Skeletal muscle satellite cell (primary cell): ENCODE measurements around the gene SERPING1. TPM values are rescaled to one million over a fixed set of nuclear protein-coding genes. Genes with fewer than 3 reads are reported as not detected.

Experiments used
- H3K27me3 ChIP-seq: 2 replicates; pipeline ENCODE4 v1.7.0; 2013; ENCODE audit warnings: low read length; ENCODE audit not compliant: control insufficient read depth, insufficient read depth
- H3K36me3 ChIP-seq: 2 replicates; pipeline ENCODE4 v1.7.0; 2013; ENCODE audit warnings: mild to moderate bottlenecking, control low read depth, low read length; ENCODE audit not compliant: insufficient read depth
- H3K4me1 ChIP-seq: 2 replicates; pipeline ENCODE4 v1.7.0; 2013; ENCODE audit warnings: low read length; ENCODE audit not compliant: control insufficient read depth, insufficient read depth
- H3K4me2 ChIP-seq: 2 replicates; pipeline ENCODE4 v1.7.0; 2013; ENCODE audit warnings: mild to moderate bottlenecking, low read length
- H3K4me3 ChIP-seq: 2 replicates; pipeline ENCODE4 v1.7.0; 2013; ENCODE audit warnings: low read length
- H3K9ac ChIP-seq: 2 replicates; pipeline ENCODE4 v1.7.0; 2013; ENCODE audit warnings: mild to moderate bottlenecking, low read depth, low read length, moderate library complexity
- H3K9me3 ChIP-seq: replicated peaks from 2 replicates; pipeline ENCODE4 v1.7.0; 2013; ENCODE audit warnings: mild to moderate bottlenecking, control low read depth, low read length
- total RNA-seq: library from RNA; depleted of rRNA; stranded (reverse); fragments of >200 nt; gene quantifications from 2 replicates; pipeline ENCODE4 v1.2.3, GENCODE V29; 2012; rRNA removed

SERPING1 gene
- total RNA-seq: 15.0 and 26.4 TPM in 2 replicates

GRCh38 chr11:57597461-57597915 is at the start of gene SERPING1:
Gene SERPING1 (plus strand): TSS chr11:57597685. CDS start chr11:57598271, 586 bp downstream.
- Histone ChIP-seq H3K4me2 (peak within 1 kb of the TSS; percentile 59), H3K4me1 (peaks cover 13% of the 10 kb centered on the region), H3K27me3 (peaks cover 43% of the 10 kb centered on the region), H3K36me3 (no peaks in the 10 kb centered on the region), H3K4me3 (peak within 1 kb of the TSS; percentile 63), H3K9me3 (no peaks in the 10 kb centered on the region), H3K9ac (peak within 1 kb of the TSS; percentile 35)

DNA sequence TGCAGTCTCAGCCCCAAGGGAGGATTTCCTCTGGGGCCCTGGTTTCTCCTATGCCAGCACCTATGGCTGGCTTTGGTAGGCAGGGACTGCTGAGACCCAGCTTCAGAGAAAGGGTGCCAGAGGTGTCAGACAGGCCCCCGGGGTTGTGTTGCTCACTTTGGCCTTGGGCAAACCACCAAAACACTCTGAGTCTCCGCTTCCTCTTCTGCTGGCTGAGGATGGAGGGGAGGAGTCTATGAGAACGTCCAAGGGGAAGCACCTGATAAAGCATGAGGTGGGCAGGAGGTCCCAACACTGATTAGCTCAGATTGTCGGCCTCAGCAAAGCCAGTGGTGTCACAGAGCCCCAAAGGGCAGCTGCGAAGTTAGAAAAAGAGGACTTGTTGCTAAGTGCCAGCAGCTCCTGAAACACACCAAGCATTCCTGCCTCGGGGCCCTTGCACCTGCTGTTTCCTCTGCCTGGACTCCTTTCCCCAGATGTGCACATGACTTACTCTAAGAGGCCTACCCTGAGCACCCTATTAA is 49.6 kb upstream of the SERPING1 start:
- Histone ChIP-seq H3K4me2 (no peak overlapping the region), H3K27me3 (peaks cover 9% of the 10 kb centered on the region), H3K9me3 (no peaks in the 10 kb centered on the region), H3K4me3 (no peak overlapping the region), H3K9ac (no peak overlapping the region), H3K4me1 (no peaks in the 10 kb centered on the region), H3K36me3 (peaks cover 9% of the 10 kb centered on the region)

GRCh38 chr11:57549983-57550382 is 47.5 kb upstream of the SERPING1 start:
- peaks cover 18% of the 10 kb centered on the region for H3K36me3 ChIP-seq

GRCh38 chr11:57551941-57552340 is 45.5 kb upstream of the SERPING1 start:
- Histone ChIP-seq H3K4me1 (no peaks in the 10 kb centered on the region), H3K9me3 (no peaks in the 10 kb centered on the region), H3K27me3 (no peaks in the 10 kb centered on the region), H3K36me3 (peaks cover 19% of the 10 kb centered on the region), H3K9ac (no peak overlapping the region), H3K4me3 (no peak overlapping the region), H3K4me2 (no peak overlapping the region)

More at GRCh38 chr11:57549983-57550382, 47.5 kb upstream of the SERPING1 start:
- Histone ChIP-seq H3K4me3 (no peak overlapping the region), H3K9me3 (no peaks in the 10 kb centered on the region), H3K4me1 (no peaks in the 10 kb centered on the region), H3K27me3 (no peaks in the 10 kb centered on the region), H3K4me2 (no peak overlapping the region), H3K9ac (no peak overlapping the region)

- Histone ChIP-seq H3K9me3 (no peaks in the 10 kb centered on the region), H3K36me3 (peaks cover 20% of the 10 kb centered on the region), H3K9ac (no peak overlapping the region), H3K4me1 (no peaks in the 10 kb centered on the region), H3K27me3 (no peaks in the 10 kb centered on the region), H3K4me2 (no peak overlapping the region), H3K4me3 (no peak overlapping the region)
Measured at GRCh38 chr11:57552479-57552878, 45.0 kb upstream of the SERPING1 start.

- Histone ChIP-seq H3K4me3 (no peak overlapping the region), H3K9me3 (no peaks in the 10 kb centered on the region), H3K9ac (no peak overlapping the region), H3K36me3 (peaks cover 17% of the 10 kb centered on the region), H3K27me3 (no peaks in the 10 kb centered on the region), H3K4me1 (no peaks in the 10 kb centered on the region), H3K4me2 (no peak overlapping the region)
Measured at GRCh38 chr11:57555393-57555792, 42.1 kb upstream of the SERPING1 start.

- Histone ChIP-seq H3K9me3 (no peaks in the 10 kb centered on the region), H3K4me1 (no peaks in the 10 kb centered on the region), H3K4me3 (no peak overlapping the region), H3K4me2 (no peak overlapping the region), H3K36me3 (peaks cover 17% of the 10 kb centered on the region), H3K27me3 (no peaks in the 10 kb centered on the region), H3K9ac (no peak overlapping the region)
Measured at GRCh38 chr11:57556041-57556440, 41.4 kb upstream of the SERPING1 start.

- H3K9me3 ChIP-seq: no peaks in the 10 kb centered on the region
Measured at GRCh38 chr11:57560146-57560545, 37.3 kb upstream of the SERPING1 start.

GRCh38 chr11:57562596-57562995 is 34.9 kb upstream of the SERPING1 start:
- H3K4me3 ChIP-seq: no peak overlapping the region
- H3K4me1 ChIP-seq: peaks cover 5% of the 10 kb centered on the region
- H3K36me3 ChIP-seq: peaks cover under 1% of the 10 kb centered on the region
- H3K9me3 ChIP-seq: no peaks in the 10 kb centered on the region
- H3K27me3 ChIP-seq: no peaks in the 10 kb centered on the region
- no peak overlapping the region for H3K9ac ChIP-seq
- H3K4me2 ChIP-seq: no peak overlapping the region

More at GRCh38 chr11:57560146-57560545, 37.3 kb upstream of the SERPING1 start:
- Histone ChIP-seq H3K4me2 (no peak overlapping the region), H3K27me3 (no peaks in the 10 kb centered on the region), H3K9ac (no peak overlapping the region), H3K36me3 (peaks cover 3% of the 10 kb centered on the region), H3K4me1 (no peaks in the 10 kb centered on the region), H3K4me3 (no peak overlapping the region)

DNA sequence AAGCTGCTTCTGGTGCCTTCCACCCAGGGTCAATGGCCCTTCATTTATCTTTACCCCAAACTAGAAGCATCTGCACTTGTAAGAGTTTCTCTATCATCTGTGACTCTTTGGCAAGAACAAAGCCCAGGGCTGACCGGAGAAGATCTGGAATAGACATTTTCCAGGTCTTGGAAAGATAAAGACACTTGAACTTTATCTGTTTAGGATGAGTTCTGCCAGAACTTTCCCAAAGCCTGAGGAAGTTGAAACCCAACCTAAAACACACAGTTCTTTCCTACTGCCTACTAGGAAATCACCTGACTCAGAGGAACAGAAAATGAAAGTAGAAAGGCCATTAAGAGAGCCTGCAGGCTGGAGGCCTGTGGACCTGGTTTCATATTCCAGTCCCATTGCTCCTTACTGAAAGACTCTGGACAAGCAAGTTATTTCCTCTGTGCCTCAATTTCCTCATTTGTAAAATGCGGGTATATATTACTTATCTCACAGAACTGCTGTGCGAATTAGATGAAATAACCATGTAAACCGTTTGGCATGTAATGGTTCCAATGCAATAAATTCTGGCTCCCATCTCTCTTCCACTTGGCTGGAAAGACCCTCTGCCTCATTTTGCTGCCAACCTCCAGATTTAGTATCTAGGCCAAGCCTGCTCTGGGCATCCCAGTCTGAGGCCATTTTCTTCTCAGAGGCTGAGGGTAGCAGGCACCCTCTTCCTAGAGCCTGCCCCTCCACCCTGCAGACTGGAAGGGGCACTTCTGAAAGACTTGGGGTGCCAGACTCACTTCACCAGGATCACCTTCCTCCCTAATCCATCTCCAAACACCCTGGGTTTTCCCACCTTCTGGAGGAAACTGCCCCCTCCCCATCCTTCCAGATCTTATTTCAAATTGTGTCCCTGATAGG is 31.2 kb upstream of the SERPING1 start:
- Histone ChIP-seq H3K4me3 (peak overlapping the region; percentile 95), H3K9ac (peak overlapping the region; percentile 85), H3K36me3 (no peaks in the 10 kb centered on the region)

DNA sequence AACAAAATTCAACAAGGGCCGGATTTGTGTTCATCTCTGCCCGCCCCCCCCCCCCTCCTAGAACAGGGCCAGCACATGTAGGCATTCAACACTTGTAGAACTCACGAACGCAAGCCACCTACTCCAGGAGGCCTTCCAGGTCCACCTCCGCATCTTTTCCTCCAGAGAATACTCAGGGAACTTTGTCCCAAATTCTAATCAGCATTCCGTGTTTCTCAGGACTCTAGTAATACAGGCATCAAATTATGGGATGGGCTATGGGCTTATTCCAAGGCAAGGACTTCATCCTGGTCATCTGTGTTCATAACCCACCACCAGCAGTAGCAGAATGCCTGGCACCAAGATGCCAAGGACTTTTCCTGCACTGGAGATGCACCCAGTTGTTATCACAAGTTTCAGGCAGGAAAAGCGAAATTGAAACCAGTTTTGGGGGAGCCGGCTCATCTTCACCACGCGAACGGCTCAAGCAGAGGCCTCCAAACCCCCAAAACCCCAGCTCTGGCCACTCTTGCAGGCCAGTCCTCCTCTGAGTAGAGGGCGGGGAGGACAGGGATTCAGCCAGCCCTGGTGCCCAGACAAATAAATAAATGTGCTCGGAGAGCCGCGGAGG is 30.5 kb upstream of the SERPING1 start:
- H3K27me3 ChIP-seq: no peaks in the 10 kb centered on the region
- no peaks in the 10 kb centered on the region for H3K9me3 ChIP-seq
- H3K4me1 ChIP-seq: peaks cover 21% of the 10 kb centered on the region
- H3K36me3 ChIP-seq: no peaks in the 10 kb centered on the region
- H3K9ac ChIP-seq: peak overlapping the region; percentile 85
- peak overlapping the region; percentile 99 for H3K4me2 ChIP-seq
- H3K4me3 ChIP-seq: peak overlapping the region; percentile 95

More for the DNA sequence above, 31.2 kb upstream of the SERPING1 start:
- peaks cover 21% of the 10 kb centered on the region for H3K4me1 ChIP-seq
- no peaks in the 10 kb centered on the region for H3K9me3 ChIP-seq
- H3K4me2 ChIP-seq: peak overlapping the region; percentile 99
- no peaks in the 10 kb centered on the region for H3K27me3 ChIP-seq
